B cell (primary cell): ENCODE results near the gene RFC5.

Experiments
- EZH2 ChIP-seq: IDR thresholded peaks from 2 replicates; pipeline ENCODE4 v1.6.1; 2012; ENCODE audit warnings: borderline replicate concordance, low read depth, mild to moderate bottlenecking, moderate library complexity, low read length; ENCODE audit not compliant: insufficient read depth, poor library complexity, severe bottlenecking
- TF ChIP-seq, protein P1 (sequence below): fragments of 200-600 bp; IDR thresholded peaks from one replicate; pipeline ENCODE4 v1.8.0; 2022; ENCODE audit warnings: antibody characterized with exemption, mild to moderate bottlenecking

DNA sequence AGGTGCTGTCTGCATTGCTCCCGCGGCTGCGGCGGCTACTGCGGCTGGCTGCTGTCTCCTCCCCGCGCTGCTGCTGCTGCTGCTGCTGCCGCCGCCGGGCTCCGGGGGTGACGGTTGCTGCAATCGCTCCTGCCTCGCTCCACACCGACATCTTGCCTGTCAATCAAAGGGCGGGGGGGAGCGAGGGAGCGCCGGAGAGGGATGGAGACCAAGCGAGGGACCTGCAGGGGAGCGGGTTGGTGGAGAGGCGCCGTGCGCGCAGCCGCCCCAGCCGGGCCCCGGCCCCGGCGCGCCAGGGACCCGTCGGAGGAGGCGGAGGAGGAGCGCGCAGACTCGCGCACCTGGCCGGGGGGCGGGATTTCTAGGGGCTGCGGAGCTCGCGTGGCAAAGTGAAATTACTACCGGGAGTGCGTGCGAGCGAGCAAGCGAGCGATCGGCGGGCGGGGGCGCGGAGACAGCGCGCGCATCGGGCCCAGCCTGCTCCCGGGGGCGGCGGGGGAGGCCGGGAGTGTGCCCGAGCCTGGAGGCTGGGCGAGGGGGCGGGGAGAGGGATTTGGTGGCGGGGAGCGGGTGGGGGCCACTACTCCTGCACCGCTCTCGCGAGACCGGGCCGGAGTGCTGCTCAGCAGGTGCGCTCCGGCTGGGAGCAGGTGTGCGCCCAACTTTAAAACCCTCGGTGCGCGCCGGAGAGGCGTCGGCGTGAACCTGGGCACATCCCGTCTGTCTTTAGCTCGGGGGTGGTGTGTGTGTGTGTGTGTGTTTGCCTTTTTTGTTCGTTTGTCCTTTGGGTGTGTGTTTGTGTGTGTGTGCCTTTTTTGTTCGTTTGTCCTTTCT is 47.5 kb upstream of the RFC5 start, which contains the start of gene KSR2:
- TF ChIP-seq, protein P1, sequence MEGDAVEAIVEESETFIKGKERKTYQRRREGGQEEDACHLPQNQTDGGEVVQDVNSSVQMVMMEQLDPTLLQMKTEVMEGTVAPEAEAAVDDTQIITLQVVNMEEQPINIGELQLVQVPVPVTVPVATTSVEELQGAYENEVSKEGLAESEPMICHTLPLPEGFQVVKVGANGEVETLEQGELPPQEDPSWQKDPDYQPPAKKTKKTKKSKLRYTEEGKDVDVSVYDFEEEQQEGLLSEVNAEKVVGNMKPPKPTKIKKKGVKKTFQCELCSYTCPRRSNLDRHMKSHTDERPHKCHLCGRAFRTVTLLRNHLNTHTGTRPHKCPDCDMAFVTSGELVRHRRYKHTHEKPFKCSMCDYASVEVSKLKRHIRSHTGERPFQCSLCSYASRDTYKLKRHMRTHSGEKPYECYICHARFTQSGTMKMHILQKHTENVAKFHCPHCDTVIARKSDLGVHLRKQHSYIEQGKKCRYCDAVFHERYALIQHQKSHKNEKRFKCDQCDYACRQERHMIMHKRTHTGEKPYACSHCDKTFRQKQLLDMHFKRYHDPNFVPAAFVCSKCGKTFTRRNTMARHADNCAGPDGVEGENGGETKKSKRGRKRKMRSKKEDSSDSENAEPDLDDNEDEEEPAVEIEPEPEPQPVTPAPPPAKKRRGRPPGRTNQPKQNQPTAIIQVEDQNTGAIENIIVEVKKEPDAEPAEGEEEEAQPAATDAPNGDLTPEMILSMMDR = no peak
- no peak for TF ChIP-seq EZH2
